LNCAP (cell line): ENCODE measurements around the gene OR10D3.

Experiments
- TF ChIP-seq, protein P1 (sequence below): fragments of 450-650 bp; IDR thresholded peaks from 2 replicates; pipeline ENCODE4 v1.5.1; 2017; ENCODE audit warnings: mild to moderate bottlenecking

Gene OR10D3

DNA sequence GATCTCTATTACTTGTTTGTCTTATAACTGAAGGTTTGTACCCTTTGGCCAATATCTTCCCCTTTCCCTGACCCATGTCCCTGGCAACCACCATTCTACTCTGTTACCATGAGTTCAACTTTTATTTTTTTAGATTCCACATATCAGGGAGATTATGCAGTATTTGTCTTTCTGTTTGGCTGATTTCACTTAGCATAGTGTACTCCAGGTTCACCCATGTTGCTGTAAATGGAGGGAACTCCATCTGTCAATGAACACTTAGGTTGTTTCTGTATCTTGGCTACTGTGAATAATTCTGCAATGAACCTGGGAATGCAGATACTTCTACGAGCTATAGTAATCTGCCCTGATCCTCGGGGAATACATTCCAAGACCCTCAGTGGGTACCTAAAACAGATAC is 14.9 kb downstream of the OR10D3 start:
- TF ChIP-seq, protein P1, sequence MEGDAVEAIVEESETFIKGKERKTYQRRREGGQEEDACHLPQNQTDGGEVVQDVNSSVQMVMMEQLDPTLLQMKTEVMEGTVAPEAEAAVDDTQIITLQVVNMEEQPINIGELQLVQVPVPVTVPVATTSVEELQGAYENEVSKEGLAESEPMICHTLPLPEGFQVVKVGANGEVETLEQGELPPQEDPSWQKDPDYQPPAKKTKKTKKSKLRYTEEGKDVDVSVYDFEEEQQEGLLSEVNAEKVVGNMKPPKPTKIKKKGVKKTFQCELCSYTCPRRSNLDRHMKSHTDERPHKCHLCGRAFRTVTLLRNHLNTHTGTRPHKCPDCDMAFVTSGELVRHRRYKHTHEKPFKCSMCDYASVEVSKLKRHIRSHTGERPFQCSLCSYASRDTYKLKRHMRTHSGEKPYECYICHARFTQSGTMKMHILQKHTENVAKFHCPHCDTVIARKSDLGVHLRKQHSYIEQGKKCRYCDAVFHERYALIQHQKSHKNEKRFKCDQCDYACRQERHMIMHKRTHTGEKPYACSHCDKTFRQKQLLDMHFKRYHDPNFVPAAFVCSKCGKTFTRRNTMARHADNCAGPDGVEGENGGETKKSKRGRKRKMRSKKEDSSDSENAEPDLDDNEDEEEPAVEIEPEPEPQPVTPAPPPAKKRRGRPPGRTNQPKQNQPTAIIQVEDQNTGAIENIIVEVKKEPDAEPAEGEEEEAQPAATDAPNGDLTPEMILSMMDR = no peak

DNA sequence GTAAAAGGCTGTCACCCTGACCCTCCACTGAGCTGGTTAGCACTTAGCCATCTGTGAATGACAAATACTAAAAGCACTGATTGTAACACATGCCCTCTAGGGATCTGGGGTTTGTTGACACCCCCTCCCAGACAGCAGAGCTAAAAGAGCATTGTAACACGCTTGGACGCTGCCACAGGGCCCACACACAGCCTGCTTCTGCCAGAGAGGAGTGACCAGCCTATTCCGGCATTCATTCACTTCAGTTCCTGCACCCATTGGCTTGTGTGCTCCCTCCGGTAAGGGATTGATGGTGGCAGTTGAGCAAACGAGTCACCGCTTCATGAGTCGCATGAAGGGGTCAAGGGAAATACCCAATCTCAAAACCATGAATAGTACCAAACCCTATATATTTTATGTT is 15.8 kb downstream of the OR10D3 start:
- TF ChIP-seq, protein P1 = no peak

- TF ChIP-seq, protein P1 = no peak
Measured at GRCh38 chr11:124199702-124200101, 16.6 kb downstream of the OR10D3 start.

GRCh38 chr11:124200671-124201070 is 17.5 kb downstream of the OR10D3 start:
- TF ChIP-seq, protein P1 = no peak

GRCh38 chr11:124202951-124203350 is 19.8 kb downstream of the OR10D3 start:
- TF ChIP-seq, protein P1 = no peak

GRCh38 chr11:124204008-124204407 is 20.9 kb downstream of the OR10D3 start:
- TF ChIP-seq, protein P1 = no peak

- TF ChIP-seq, protein P1 = no peak
Measured at GRCh38 chr11:124207102-124207792, 24.1 kb downstream of the OR10D3 start.
